ENCODE measurements around the gene CPNE9.

GRCh38 chr3:9704347-9705322, 1.0 kb downstream of the CPNE9 start:
- TF ChIP-seq ZNF766 (CRISPR knock-in tag; IDR thresholded peaks at IDR 0.05; ENCODE audit: borderline replicate concordance) = no peak
- TF ChIP-seq FOXM1 (CRISPR knock-in tag; IDR thresholded peaks at IDR 0.05) = 0 out of 2 replicates have a peak, but pooled peaks have one; percentile 63
- TF ChIP-seq CTCF (CRISPR knock-in tag; IDR thresholded peaks at IDR 0.05) = no peak
- TF ChIP-seq SCMH1 (CRISPR knock-in tag; IDR thresholded peaks at IDR 0.05; ENCODE audit: borderline replicate concordance) = no peak
- peak; percentile 88 for TF ChIP-seq JARID2 (CRISPR knock-in tag; IDR thresholded peaks at IDR 0.05; ENCODE audit: insufficient replicate concordance)
- TF ChIP-seq ZNF737 (CRISPR knock-in tag; IDR thresholded peaks at IDR 0.05; ENCODE audit: borderline replicate concordance) = no peak
- no peak for TF ChIP-seq HCFC1 (IDR thresholded peaks at IDR 0.05; ENCODE audit: low read depth, low read length)
- peak; percentile 66; the same call in 1 of the 2 replicates for TF ChIP-seq ZBTB20 (CRISPR knock-in tag; IDR thresholded peaks at IDR 0.05; ENCODE audit: borderline replicate concordance, low read depth)
- TF ChIP-seq PRDM10 (CRISPR knock-in tag; IDR thresholded peaks at IDR 0.05; ENCODE audit: low read depth) = peak; percentile 49; the same call in 1 of the 2 replicates
- TF ChIP-seq MTF1 (CRISPR knock-in tag; IDR thresholded peaks at IDR 0.05) = no peak
- no peak for TF ChIP-seq MAX (IDR thresholded peaks at IDR 0.05)
- no peak for TF ChIP-seq ZNF629 (CRISPR knock-in tag; conservative IDR thresholded peaks at IDR 0.05)
- TF ChIP-seq ZNF10 (CRISPR knock-in tag; IDR thresholded peaks at IDR 0.05; ENCODE audit: borderline replicate concordance, low read depth) = no peak

Data from HepG2 (cell line).